Endodermal cell (in vitro differentiated cells): ENCODE data around the gene CYP8B1. TPM values are rescaled to one million over a fixed set of nuclear protein-coding genes. Genes with fewer than 3 reads are reported as not detected.
A peak's percentile ranks its signal among the peaks of the same experiment; 100 is the strongest.

ENCODE experiments used
- DNase-seq: peaks from one replicate; pipeline ENCODE4 v3.0.0-alpha.2; 2017
- H3K27ac ChIP-seq: 2 replicates; pipeline ENCODE4 v1.5.1; 2013; ENCODE audit warnings: mild to moderate bottlenecking, low read depth, low read length, moderate library complexity
- H3K27me3 ChIP-seq: 2 replicates; pipeline ENCODE4 v1.6.1; 2013; ENCODE audit warnings: mild to moderate bottlenecking, low read length, moderate library complexity; ENCODE audit not compliant: insufficient read depth, control insufficient read depth, poor library complexity, severe bottlenecking
- H3K36me3 ChIP-seq: 2 replicates; pipeline ENCODE4 v1.7.0; 2013; ENCODE audit warnings: mild to moderate bottlenecking, low read length, moderate library complexity; ENCODE audit not compliant: control insufficient read depth, insufficient read depth
- H3K4me1 ChIP-seq: one replicate; pipeline ENCODE4 v1.7.0; 2013; ENCODE audit warnings: low read length; ENCODE audit not compliant: control insufficient read depth, insufficient read depth
- H3K4me3 ChIP-seq: 2 replicates; pipeline ENCODE4 v1.5.1; 2013; ENCODE audit warnings: mild to moderate bottlenecking, low read length, moderate library complexity
- H3K9ac ChIP-seq: 2 replicates; pipeline ENCODE4 v1.6.1; 2013; ENCODE audit warnings: mild to moderate bottlenecking, low read length, moderate library complexity; ENCODE audit not compliant: poor library complexity, severe bottlenecking; ENCODE audit errors: extremely low read depth
- H3K9me3 ChIP-seq: 2 replicates; pipeline ENCODE4 v1.6.1; 2013; ENCODE audit warnings: mild to moderate bottlenecking, low read length, moderate library complexity; ENCODE audit not compliant: control insufficient read depth
- H3K27ac Mint-ChIP-seq: 2 replicates; pipeline ENCODE4 v1.8.0; 2020; ENCODE audit warnings: mixed read lengths
- H3K27me3 Mint-ChIP-seq: 2 replicates; pipeline ENCODE4 v1.8.0; 2021; ENCODE audit warnings: mild to moderate bottlenecking, mixed read lengths; ENCODE audit not compliant: insufficient read depth
- H3K36me3 Mint-ChIP-seq: 2 replicates; pipeline ENCODE4 v1.8.0; 2020; ENCODE audit warnings: low read depth, mixed read lengths
- H3K4me1 Mint-ChIP-seq: 2 replicates; pipeline ENCODE4 v1.8.0; 2020; ENCODE audit warnings: mixed read lengths
- H3K4me3 Mint-ChIP-seq: 2 replicates; pipeline ENCODE4 v1.8.0; 2020; ENCODE audit warnings: mild to moderate bottlenecking, moderate library complexity, mixed read lengths
- H3K9me3 Mint-ChIP-seq: 2 replicates; pipeline ENCODE4 v1.8.0; 2020; ENCODE audit warnings: mild to moderate bottlenecking, mixed read lengths
- WGBS, 2 experiments: methylation state at CpG; one replicate each; pipeline versions ENCODE4 v1.1.5 to v1.1.7; 2013; ENCODE audit warnings: missing lambda C conversion rate in 2 of 2, mixed read lengths in 1 of 2; ENCODE audit not compliant: insufficient coverage in 1 of 2, insufficient read length in 1 of 2; 5-methylcytosine and 5-hydroxymethylcytosine counted together
- total RNA-seq, 2 donors: library from RNA; stranded (reverse); fragmentation: NEBNext Ultra II Directional in 1 of 2; extraction: Animal tissue kit (Norgen Biotek cat#: 25700) in 1 of 2; gene quantifications; 2 replicates in 1 of 2; 3 replicates in 1 of 2; pipeline ENCODE4 v1.2.1, GENCODE V29; 2021
- TF ChIP-seq, protein P1 (sequence below): fragments of 200-600 bp; sonication (generic); conservative IDR thresholded peaks from 2 replicates; pipeline ENCODE4 v1.5.0; 2021; ENCODE audit warnings: antibody characterized with exemption, mild to moderate bottlenecking

The CYP8B1 gene
- total RNA-seq, 2 donors from 2014 or later, result not detected

DNA sequence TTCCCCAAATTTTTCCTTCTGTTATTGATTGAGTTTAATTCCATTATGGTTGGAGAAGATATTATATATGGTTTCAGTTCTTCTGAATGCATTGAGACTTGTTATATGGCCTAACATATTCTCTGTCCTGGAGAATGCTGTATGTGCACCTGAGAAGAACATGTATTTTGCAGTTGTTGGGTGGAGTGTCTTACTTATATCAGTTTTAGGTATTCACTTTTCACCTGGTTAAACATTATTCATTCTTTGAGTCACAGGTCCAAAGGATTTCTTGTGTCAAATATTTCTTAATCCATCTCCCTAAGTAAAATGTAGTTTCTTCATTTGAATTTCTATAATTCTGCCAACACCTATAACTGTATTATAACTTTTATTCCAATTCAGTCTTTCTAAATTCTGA, 48.7 kb downstream of the CYP8B1 start:
- TF ChIP-seq, protein P1, sequence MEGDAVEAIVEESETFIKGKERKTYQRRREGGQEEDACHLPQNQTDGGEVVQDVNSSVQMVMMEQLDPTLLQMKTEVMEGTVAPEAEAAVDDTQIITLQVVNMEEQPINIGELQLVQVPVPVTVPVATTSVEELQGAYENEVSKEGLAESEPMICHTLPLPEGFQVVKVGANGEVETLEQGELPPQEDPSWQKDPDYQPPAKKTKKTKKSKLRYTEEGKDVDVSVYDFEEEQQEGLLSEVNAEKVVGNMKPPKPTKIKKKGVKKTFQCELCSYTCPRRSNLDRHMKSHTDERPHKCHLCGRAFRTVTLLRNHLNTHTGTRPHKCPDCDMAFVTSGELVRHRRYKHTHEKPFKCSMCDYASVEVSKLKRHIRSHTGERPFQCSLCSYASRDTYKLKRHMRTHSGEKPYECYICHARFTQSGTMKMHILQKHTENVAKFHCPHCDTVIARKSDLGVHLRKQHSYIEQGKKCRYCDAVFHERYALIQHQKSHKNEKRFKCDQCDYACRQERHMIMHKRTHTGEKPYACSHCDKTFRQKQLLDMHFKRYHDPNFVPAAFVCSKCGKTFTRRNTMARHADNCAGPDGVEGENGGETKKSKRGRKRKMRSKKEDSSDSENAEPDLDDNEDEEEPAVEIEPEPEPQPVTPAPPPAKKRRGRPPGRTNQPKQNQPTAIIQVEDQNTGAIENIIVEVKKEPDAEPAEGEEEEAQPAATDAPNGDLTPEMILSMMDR, result no peak
- H3K36me3 ChIP-seq, result no peaks in the 10 kb centered on the region
- H3K9ac ChIP-seq, result no peak overlapping the region
- Mint-ChIP-seq H3K36me3 (no peaks in the 10 kb centered on the region), H3K27ac (no peak overlapping the region), H3K27me3 (no peaks in the 10 kb centered on the region), H3K9me3 (no peaks in the 10 kb centered on the region), H3K4me3 (no peak overlapping the region), H3K4me1 (peaks cover 16% of the 10 kb centered on the region)
- H3K4me3 ChIP-seq, result no peak overlapping the region
- DNase-seq, result no peak
- no peaks in the 10 kb centered on the region for H3K27me3 ChIP-seq
- H3K9me3 ChIP-seq, result peaks cover 4% of the 10 kb centered on the region
- H3K4me1 ChIP-seq, result no peaks in the 10 kb centered on the region
- H3K27ac ChIP-seq, result no peak overlapping the region

DNA sequence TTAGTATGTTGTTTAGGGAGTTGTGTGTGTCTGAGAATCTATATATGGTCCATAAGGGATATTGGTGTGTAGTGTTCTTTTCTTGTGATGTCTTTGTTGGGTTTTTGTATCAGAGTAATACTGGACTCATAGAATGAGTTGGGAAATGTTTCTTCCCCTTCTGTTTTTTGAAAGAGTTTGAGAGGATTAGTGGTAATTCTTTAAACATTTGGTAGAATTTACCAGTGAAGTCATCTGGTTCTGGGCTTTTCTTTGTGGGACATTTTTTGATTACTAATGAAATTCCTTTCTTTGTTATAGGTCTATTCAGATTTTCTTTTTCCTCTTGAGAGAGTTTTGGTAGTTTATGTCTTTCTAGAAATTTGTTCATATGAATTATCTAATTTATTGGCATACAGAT, 49.5 kb downstream of the CYP8B1 start:
- Mint-ChIP-seq H3K4me3 (no peak overlapping the region), H3K27ac (no peak overlapping the region), H3K9me3 (no peaks in the 10 kb centered on the region), H3K27me3 (no peaks in the 10 kb centered on the region), H3K36me3 (no peaks in the 10 kb centered on the region), H3K4me1 (peaks cover 16% of the 10 kb centered on the region)
- H3K4me1 ChIP-seq, result no peaks in the 10 kb centered on the region
- H3K36me3 ChIP-seq, result no peaks in the 10 kb centered on the region
- TF ChIP-seq, protein P1, result no peak
- DNase-seq, result no peak
- no peak overlapping the region for H3K9ac ChIP-seq
- H3K4me3 ChIP-seq, result no peak overlapping the region
- no peaks in the 10 kb centered on the region for H3K27me3 ChIP-seq
- no peak overlapping the region for H3K27ac ChIP-seq
- H3K9me3 ChIP-seq, result peaks cover 4% of the 10 kb centered on the region

- no peak overlapping the region for H3K4me3 ChIP-seq
- Mint-ChIP-seq H3K4me1 (peaks cover 10% of the 10 kb centered on the region), H3K36me3 (no peaks in the 10 kb centered on the region), H3K27ac (no peak overlapping the region), H3K27me3 (no peaks in the 10 kb centered on the region), H3K4me3 (no peak overlapping the region), H3K9me3 (no peaks in the 10 kb centered on the region)
- no peak overlapping the region for H3K9ac ChIP-seq
- H3K4me1 ChIP-seq, result no peaks in the 10 kb centered on the region
- peak overlapping the region; percentile 58 for H3K27ac ChIP-seq
- TF ChIP-seq, protein P1, result no peak
- H3K9me3 ChIP-seq, result peaks cover 4% of the 10 kb centered on the region
- H3K27me3 ChIP-seq, result no peaks in the 10 kb centered on the region
- H3K36me3 ChIP-seq, result no peaks in the 10 kb centered on the region
- no peak for DNase-seq
- WGBS, 2 experiments, result 83 to 84% methylated on average over 2 of the region's 2 CpGs
Measured at GRCh38 chr3:42823351-42823750, 52.3 kb downstream of the CYP8B1 start.
